Measurements from ENCODE around the gene KAT6B.

DNA sequence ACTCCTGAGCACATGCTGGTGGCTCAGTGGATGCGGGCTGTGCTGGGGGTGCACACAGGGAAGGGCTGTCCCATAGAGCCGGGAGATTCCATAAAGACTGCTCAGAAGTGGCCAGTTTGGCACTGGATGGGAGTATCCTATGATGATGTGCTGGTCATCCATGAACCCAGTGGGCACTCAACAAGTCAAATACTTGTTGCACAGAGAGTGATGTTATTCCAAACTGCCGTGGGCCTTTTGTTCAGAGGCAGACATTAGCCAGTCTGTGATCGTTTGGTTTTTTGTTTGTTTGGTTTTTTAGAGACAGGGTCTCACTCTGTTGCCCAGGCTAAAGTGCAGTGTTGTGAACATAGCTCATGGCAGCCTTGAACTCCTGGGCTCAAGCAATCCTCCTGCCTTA, 254.2 kb downstream of the KAT6B start:
- TF ChIP-seq, protein P1, sequence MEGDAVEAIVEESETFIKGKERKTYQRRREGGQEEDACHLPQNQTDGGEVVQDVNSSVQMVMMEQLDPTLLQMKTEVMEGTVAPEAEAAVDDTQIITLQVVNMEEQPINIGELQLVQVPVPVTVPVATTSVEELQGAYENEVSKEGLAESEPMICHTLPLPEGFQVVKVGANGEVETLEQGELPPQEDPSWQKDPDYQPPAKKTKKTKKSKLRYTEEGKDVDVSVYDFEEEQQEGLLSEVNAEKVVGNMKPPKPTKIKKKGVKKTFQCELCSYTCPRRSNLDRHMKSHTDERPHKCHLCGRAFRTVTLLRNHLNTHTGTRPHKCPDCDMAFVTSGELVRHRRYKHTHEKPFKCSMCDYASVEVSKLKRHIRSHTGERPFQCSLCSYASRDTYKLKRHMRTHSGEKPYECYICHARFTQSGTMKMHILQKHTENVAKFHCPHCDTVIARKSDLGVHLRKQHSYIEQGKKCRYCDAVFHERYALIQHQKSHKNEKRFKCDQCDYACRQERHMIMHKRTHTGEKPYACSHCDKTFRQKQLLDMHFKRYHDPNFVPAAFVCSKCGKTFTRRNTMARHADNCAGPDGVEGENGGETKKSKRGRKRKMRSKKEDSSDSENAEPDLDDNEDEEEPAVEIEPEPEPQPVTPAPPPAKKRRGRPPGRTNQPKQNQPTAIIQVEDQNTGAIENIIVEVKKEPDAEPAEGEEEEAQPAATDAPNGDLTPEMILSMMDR (tag by site-specific recombination; IDR thresholded peaks at IDR 0.05), result no peak
- TF ChIP-seq ZNF600 (tag by site-specific recombination; IDR thresholded peaks at IDR 0.05), result no peak
- no peak for TF ChIP-seq GFI1B (tag by site-specific recombination; IDR thresholded peaks at IDR 0.05)
- no peak for TF ChIP-seq ZBTB1 (tag by site-specific recombination; IDR thresholded peaks at IDR 0.05)
- TF ChIP-seq, protein P2, sequence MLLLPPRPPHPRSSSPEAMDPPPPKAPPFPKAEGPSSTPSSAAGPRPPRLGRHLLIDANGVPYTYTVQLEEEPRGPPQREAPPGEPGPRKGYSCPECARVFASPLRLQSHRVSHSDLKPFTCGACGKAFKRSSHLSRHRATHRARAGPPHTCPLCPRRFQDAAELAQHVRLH (tag by site-specific recombination; IDR thresholded peaks at IDR 0.05), result no peak
- no peak for TF ChIP-seq ZNF223 (tag by site-specific recombination; IDR thresholded peaks at IDR 0.05)
- no peak for TF ChIP-seq ZNF660 (tag by site-specific recombination; IDR thresholded peaks at IDR 0.05)
- TF ChIP-seq, protein P3, sequence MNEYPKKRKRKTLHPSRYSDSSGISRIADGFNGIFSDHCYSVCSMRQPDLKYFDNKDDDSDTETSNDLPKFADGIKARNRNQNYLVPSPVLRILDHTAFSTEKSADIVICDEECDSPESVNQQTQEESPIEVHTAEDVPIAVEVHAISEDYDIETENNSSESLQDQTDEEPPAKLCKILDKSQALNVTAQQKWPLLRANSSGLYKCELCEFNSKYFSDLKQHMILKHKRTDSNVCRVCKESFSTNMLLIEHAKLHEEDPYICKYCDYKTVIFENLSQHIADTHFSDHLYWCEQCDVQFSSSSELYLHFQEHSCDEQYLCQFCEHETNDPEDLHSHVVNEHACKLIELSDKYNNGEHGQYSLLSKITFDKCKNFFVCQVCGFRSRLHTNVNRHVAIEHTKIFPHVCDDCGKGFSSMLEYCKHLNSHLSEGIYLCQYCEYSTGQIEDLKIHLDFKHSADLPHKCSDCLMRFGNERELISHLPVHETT (tag by site-specific recombination; IDR thresholded peaks at IDR 0.05), result no peak
- TF ChIP-seq ZBTB8A (tag by site-specific recombination; IDR thresholded peaks at IDR 0.05), result no peak
- TF ChIP-seq, protein P4, sequence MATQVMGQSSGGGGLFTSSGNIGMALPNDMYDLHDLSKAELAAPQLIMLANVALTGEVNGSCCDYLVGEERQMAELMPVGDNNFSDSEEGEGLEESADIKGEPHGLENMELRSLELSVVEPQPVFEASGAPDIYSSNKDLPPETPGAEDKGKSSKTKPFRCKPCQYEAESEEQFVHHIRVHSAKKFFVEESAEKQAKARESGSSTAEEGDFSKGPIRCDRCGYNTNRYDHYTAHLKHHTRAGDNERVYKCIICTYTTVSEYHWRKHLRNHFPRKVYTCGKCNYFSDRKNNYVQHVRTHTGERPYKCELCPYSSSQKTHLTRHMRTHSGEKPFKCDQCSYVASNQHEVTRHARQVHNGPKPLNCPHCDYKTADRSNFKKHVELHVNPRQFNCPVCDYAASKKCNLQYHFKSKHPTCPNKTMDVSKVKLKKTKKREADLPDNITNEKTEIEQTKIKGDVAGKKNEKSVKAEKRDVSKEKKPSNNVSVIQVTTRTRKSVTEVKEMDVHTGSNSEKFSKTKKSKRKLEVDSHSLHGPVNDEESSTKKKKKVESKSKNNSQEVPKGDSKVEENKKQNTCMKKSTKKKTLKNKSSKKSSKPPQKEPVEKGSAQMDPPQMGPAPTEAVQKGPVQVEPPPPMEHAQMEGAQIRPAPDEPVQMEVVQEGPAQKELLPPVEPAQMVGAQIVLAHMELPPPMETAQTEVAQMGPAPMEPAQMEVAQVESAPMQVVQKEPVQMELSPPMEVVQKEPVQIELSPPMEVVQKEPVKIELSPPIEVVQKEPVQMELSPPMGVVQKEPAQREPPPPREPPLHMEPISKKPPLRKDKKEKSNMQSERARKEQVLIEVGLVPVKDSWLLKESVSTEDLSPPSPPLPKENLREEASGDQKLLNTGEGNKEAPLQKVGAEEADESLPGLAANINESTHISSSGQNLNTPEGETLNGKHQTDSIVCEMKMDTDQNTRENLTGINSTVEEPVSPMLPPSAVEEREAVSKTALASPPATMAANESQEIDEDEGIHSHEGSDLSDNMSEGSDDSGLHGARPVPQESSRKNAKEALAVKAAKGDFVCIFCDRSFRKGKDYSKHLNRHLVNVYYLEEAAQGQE (tag by site-specific recombination; IDR thresholded peaks at IDR 0.05), result no peak
- TF ChIP-seq ZNF114 (tag by site-specific recombination; IDR thresholded peaks at IDR 0.05), result no peak

All from HEK293 (cell line).